Parathyroid adenoma (tissue), 2 donors: ENCODE results near the gene PARG.

Source experiments
- H2AFZ ChIP-seq: fragments of 300-600 bp; sonication (generic); one replicate; pipeline ENCODE4 v1.7.0; 2017; ENCODE audit warnings: antibody characterized with exemption, mild to moderate bottlenecking
- H3K27ac ChIP-seq: fragments of 300-600 bp; sonication (generic); one replicate; pipeline ENCODE4 v1.7.0; 2017
- H3K27me3 ChIP-seq: fragments of 300-600 bp; sonication (generic); one replicate; pipeline ENCODE4 v1.7.0; 2017; ENCODE audit warnings: low read length; ENCODE audit not compliant: control insufficient read depth, insufficient read depth
- H3K36me3 ChIP-seq: fragments of 300-600 bp; sonication (generic); one replicate; pipeline ENCODE4 v1.7.0; 2017; ENCODE audit warnings: low read length; ENCODE audit not compliant: control insufficient read depth, insufficient read depth
- H3K4me1 ChIP-seq: fragments of 300-600 bp; sonication (generic); one replicate; pipeline ENCODE4 v1.7.0; 2017; ENCODE audit warnings: control low read depth
- H3K4me2 ChIP-seq: fragments of 300-600 bp; sonication (generic); one replicate; pipeline ENCODE4 v1.7.0; 2017; ENCODE audit warnings: low read length
- H3K4me3 ChIP-seq: fragments of 300-600 bp; sonication (generic); one replicate; pipeline ENCODE4 v1.7.0; 2017; ENCODE audit warnings: low read depth, low read length
- H3K79me2 ChIP-seq: fragments of 300-600 bp; sonication (generic); one replicate; pipeline ENCODE4 v1.7.0; 2017; ENCODE audit warnings: control low read depth
- H3K9ac ChIP-seq: fragments of 300-600 bp; sonication (generic); one replicate; pipeline ENCODE4 v1.7.0; 2017; ENCODE audit warnings: mild to moderate bottlenecking
- H3K9me3 ChIP-seq: fragments of 300-600 bp; sonication (generic); one replicate; pipeline ENCODE4 v1.7.0; 2017; ENCODE audit warnings: low read length; ENCODE audit not compliant: control insufficient read depth
- TF ChIP-seq, protein P1 (sequence below): fragments of 300-600 bp; sonication (generic); IDR thresholded peaks from one replicate; pipeline ENCODE4 v1.7.0; 2017; ENCODE audit warnings: antibody characterized with exemption, mild to moderate bottlenecking
- donor health status: primary hyperparathyroidism.

PARG gene

DNA sequence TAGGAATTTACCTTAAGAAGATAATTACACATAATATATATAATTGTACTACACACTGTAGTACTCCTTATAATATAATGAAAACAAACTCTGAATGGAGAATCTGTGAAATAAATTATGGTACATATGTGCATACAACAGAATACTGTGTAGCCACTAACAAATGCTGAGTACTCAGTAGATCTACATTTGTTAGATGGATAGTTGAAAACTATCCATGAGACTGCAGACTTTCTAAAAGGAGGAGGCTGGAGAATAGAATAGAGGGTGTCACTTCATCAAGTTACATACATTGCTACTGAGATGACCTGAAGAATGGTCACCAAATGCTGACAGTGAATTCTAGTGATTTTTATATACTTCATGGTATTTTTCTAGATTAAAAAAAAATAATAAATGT lies 111.0 kb downstream of the PARG start:
- H3K4me2 ChIP-seq: no peak overlapping the region
- no peak overlapping the region for H3K9ac ChIP-seq
- H3K4me3 ChIP-seq: no peak overlapping the region
- TF ChIP-seq, protein P1, sequence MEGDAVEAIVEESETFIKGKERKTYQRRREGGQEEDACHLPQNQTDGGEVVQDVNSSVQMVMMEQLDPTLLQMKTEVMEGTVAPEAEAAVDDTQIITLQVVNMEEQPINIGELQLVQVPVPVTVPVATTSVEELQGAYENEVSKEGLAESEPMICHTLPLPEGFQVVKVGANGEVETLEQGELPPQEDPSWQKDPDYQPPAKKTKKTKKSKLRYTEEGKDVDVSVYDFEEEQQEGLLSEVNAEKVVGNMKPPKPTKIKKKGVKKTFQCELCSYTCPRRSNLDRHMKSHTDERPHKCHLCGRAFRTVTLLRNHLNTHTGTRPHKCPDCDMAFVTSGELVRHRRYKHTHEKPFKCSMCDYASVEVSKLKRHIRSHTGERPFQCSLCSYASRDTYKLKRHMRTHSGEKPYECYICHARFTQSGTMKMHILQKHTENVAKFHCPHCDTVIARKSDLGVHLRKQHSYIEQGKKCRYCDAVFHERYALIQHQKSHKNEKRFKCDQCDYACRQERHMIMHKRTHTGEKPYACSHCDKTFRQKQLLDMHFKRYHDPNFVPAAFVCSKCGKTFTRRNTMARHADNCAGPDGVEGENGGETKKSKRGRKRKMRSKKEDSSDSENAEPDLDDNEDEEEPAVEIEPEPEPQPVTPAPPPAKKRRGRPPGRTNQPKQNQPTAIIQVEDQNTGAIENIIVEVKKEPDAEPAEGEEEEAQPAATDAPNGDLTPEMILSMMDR: no peak
- H3K4me1 ChIP-seq: peaks cover 13% of the 10 kb centered on the region
- H3K36me3 ChIP-seq: no peaks in the 10 kb centered on the region
- H3K9me3 ChIP-seq: no peaks in the 10 kb centered on the region
- no peak overlapping the region for H2AFZ ChIP-seq
- H3K27me3 ChIP-seq: no peaks in the 10 kb centered on the region
- H3K79me2 ChIP-seq: no peaks in the 10 kb centered on the region
- no peak overlapping the region for H3K27ac ChIP-seq

DNA sequence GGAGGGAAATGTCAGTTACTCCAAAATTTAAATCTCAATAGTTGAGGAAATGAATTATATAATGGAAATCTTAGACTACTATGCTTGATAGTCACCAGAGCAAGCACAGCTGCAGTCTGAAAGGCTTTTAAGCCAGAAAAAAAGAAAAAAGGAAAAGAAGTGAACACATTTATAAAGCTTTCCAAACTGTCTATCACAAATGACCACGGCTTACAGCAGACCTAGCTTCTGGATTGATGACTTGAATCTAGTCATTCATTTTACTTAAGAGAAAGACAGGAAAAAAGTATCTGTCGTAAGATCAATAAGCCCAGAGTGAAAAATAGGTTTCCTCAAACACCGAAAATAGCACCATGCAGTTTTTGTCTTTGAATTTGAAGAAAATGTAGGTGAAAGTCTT lies 111.8 kb downstream of the PARG start:
- Histone ChIP-seq H3K9ac (no peak overlapping the region), H3K4me1 (peaks cover 21% of the 10 kb centered on the region), H3K36me3 (no peaks in the 10 kb centered on the region), H3K79me2 (no peaks in the 10 kb centered on the region), H3K4me3 (no peak overlapping the region), H3K9me3 (no peaks in the 10 kb centered on the region), H2AFZ (no peak overlapping the region), H3K27me3 (no peaks in the 10 kb centered on the region), H3K4me2 (no peak overlapping the region), H3K27ac (no peak overlapping the region)
- TF ChIP-seq, protein P1: no peak

DNA sequence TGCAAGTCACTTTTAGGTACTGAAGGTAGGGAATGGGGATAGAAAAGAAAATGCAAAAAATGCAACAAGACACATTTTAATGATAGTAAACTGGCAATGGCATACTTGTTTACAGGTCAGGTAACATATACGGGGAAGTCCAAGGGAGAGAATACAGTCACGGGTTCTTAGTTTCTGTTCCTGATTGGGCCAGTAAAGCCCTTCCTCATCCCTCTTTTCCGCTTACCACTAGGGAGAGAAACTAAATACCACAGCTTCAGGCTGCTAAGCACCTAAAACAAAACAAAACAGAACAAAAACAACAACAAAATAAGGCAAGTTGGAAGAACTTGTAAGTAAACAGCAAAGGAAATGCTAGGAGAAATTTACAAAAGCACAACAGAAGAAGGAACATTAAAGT lies 114.5 kb downstream of the PARG start:
- no peaks in the 10 kb centered on the region for H3K36me3 ChIP-seq
- no peak overlapping the region for H3K9ac ChIP-seq
- no peaks in the 10 kb centered on the region for H3K9me3 ChIP-seq
- H2AFZ ChIP-seq: peak overlapping the region; percentile 4
- no peak overlapping the region for H3K4me2 ChIP-seq
- no peaks in the 10 kb centered on the region for H3K27me3 ChIP-seq
- H3K27ac ChIP-seq: peak overlapping the region; percentile 30
- TF ChIP-seq, protein P1: no peak
- no peaks in the 10 kb centered on the region for H3K79me2 ChIP-seq
- peaks cover 28% of the 10 kb centered on the region for H3K4me1 ChIP-seq
- no peak overlapping the region for H3K4me3 ChIP-seq

GRCh38 chr10:49819234-49819958 lies 122.4 kb downstream of the PARG start:
- H3K36me3 ChIP-seq: no peaks in the 10 kb centered on the region
- no peak overlapping the region for H3K4me2 ChIP-seq
- TF ChIP-seq, protein P1: no peak
- H3K4me3 ChIP-seq: no peak overlapping the region
- no peaks in the 10 kb centered on the region for H3K27me3 ChIP-seq
- no peaks in the 10 kb centered on the region for H3K79me2 ChIP-seq
- H3K27ac ChIP-seq: peak overlapping the region; percentile 77
- H3K9ac ChIP-seq: no peak overlapping the region
- H3K4me1 ChIP-seq: peaks cover 28% of the 10 kb centered on the region
- H3K9me3 ChIP-seq: no peaks in the 10 kb centered on the region
- H2AFZ ChIP-seq: no peak overlapping the region

DNA sequence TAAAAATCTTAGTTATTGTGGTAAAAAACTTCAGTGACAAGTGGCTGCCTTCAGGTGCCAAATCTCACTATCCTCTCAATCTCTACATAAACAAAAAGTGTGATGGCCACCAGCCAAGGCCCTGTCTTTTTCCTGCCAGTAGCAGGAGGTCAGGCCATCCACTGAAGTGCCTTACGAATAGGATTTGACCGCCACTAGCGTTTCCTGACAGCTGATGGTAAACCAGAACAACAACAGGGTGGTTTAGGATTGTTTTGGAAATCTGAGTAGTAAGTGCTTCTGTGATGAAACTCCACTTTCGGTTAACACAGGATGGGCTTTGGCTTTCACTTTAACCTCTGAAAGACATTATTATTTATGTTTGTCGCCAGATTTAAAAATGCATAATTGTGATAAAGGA lies 124.0 kb downstream of the PARG start:
- no peak overlapping the region for H3K9ac ChIP-seq
- H3K4me3 ChIP-seq: peak overlapping the region; percentile 14
- TF ChIP-seq, protein P1: no peak
- peaks cover 28% of the 10 kb centered on the region for H3K4me1 ChIP-seq
- H3K79me2 ChIP-seq: no peaks in the 10 kb centered on the region
- peak overlapping the region; percentile 28 for H3K4me2 ChIP-seq
- peak overlapping the region; percentile 77 for H3K27ac ChIP-seq
- no peaks in the 10 kb centered on the region for H3K9me3 ChIP-seq
- H3K36me3 ChIP-seq: no peaks in the 10 kb centered on the region
- H2AFZ ChIP-seq: no peak overlapping the region
- no peaks in the 10 kb centered on the region for H3K27me3 ChIP-seq
